ENCODE measurements around the gene ADAMTS7. TPM values are rescaled to one million over a fixed set of nuclear protein-coding genes. Genes with fewer than 3 reads are reported as not detected.
"Not testable (repeated sequence)": the region's sequence is repeated elsewhere in the genome, so short reads cannot be mapped to it uniquely, and the experiment has no call there.

ADAMTS7 gene
- total RNA-seq, 1 donor from 2014 or later: 55.1 TPM

GRCh38 chr15:78740904-78741274, 70.4 kb downstream of the ADAMTS7 start:
- TF ChIP-seq CTCF (IDR thresholded peaks at IDR 0.05; ENCODE audit: unreplicated experiment): no peak
- Mint-ChIP-seq H3K4me3 (ENCODE audit: unreplicated experiment) (no peak overlapping the region), H3K4me1 (ENCODE audit: unreplicated experiment) (peaks cover 8% of the 10 kb centered on the region), H3K27me3 (ENCODE audit: unreplicated experiment) (peaks cover 2% of the 10 kb centered on the region), H3K9me3 (ENCODE audit: unreplicated experiment) (no peaks in the 10 kb centered on the region), H3K36me3 (ENCODE audit: low read depth, unreplicated experiment) (no peaks in the 10 kb centered on the region), H3K27ac (ENCODE audit: unreplicated experiment) (no peak overlapping the region)
- no peak for DNase-seq (ENCODE audit: low spot score)

GRCh38 chr15:78739996-78740903, 71.0 kb downstream of the ADAMTS7 start:
- Mint-ChIP-seq H3K36me3 (ENCODE audit: low read depth, unreplicated experiment) (no peaks in the 10 kb centered on the region), H3K4me3 (ENCODE audit: unreplicated experiment) (peak overlapping the region; percentile 44), H3K27ac (ENCODE audit: unreplicated experiment) (no peak overlapping the region), H3K27me3 (ENCODE audit: unreplicated experiment) (peaks cover 2% of the 10 kb centered on the region), H3K4me1 (ENCODE audit: unreplicated experiment) (peaks cover 8% of the 10 kb centered on the region), H3K9me3 (ENCODE audit: unreplicated experiment) (no peaks in the 10 kb centered on the region)
- DNase-seq (ENCODE audit: low spot score): peak; percentile 83
- peak; percentile 60 for TF ChIP-seq CTCF (IDR thresholded peaks at IDR 0.05; ENCODE audit: unreplicated experiment)

- H3K27me3 Mint-ChIP-seq (ENCODE audit: unreplicated experiment): peaks cover 5% of the 10 kb centered on the region
- no peak overlapping the region for H3K4me3 Mint-ChIP-seq (ENCODE audit: unreplicated experiment)
- no peaks in the 10 kb centered on the region for H3K9me3 Mint-ChIP-seq (ENCODE audit: unreplicated experiment)
- no peak for DNase-seq (ENCODE audit: low spot score)
- H3K27ac Mint-ChIP-seq (ENCODE audit: unreplicated experiment): no peak overlapping the region
- no peaks in the 10 kb centered on the region for H3K36me3 Mint-ChIP-seq (ENCODE audit: low read depth, unreplicated experiment)
- TF ChIP-seq CTCF (IDR thresholded peaks at IDR 0.05; ENCODE audit: unreplicated experiment): no peak
- H3K4me1 Mint-ChIP-seq (ENCODE audit: unreplicated experiment): peaks cover 14% of the 10 kb centered on the region
Observed at GRCh38 chr15:78739206-78739605, 72.1 kb downstream of the ADAMTS7 start.

GRCh38 chr15:78737931-78738558, 73.2 kb downstream of the ADAMTS7 start:
- H3K27me3 Mint-ChIP-seq (ENCODE audit: unreplicated experiment); H3K27ac Mint-ChIP-seq (ENCODE audit: unreplicated experiment); H3K4me3 Mint-ChIP-seq (ENCODE audit: unreplicated experiment); H3K9me3 Mint-ChIP-seq (ENCODE audit: unreplicated experiment); H3K36me3 Mint-ChIP-seq (ENCODE audit: low read depth, unreplicated experiment): not testable (repeated sequence)
- peak; percentile 70 for TF ChIP-seq CTCF (IDR thresholded peaks at IDR 0.05; ENCODE audit: unreplicated experiment)
- peak; percentile 70 for DNase-seq (ENCODE audit: low spot score)
- H3K4me1 Mint-ChIP-seq (ENCODE audit: unreplicated experiment): peaks cover 16% of the 10 kb centered on the region
